AG04449 (cell line): Measurements from ENCODE around the gene PDE11A.

Source experiments
- CTCF ChIA-PET: fragments of 350-600 bp; formaldehyde crosslinking; extraction: SDS; loops from one replicate; lab custom pipeline; 2021; ENCODE audit warnings: antibody characterized with exemption; lab: Yijun Ruan, JAX
- POLR2A ChIA-PET: fragments of 400-600, 350-600 bp; formaldehyde crosslinking; extraction: SDS; loops from one replicate; lab custom pipeline; 2020; ENCODE audit warnings: antibody characterized with exemption, inconsistent platforms; lab: Yijun Ruan, JAX
- DNase-seq: peaks from one replicate; pipeline ENCODE4 v3.0.0-alpha.2; 2010; ENCODE audit warnings: low read depth, low spot score
- H3K4me3 ChIP-seq: 2 replicates; pipeline ENCODE4 v1.5.1; 2011; ENCODE audit warnings: low read depth, mild to moderate bottlenecking, control low read depth, low read length
- TF ChIP-seq, protein P1 (sequence below): IDR thresholded peaks from one replicate; pipeline ENCODE4 v1.5.1; 2011; ENCODE audit warnings: mild to moderate bottlenecking, moderate library complexity, low read length, control low read depth, inconsistent platforms; ENCODE audit not compliant: insufficient read depth; ENCODE audit errors: missing control alignments

Gene PDE11A

DNA sequence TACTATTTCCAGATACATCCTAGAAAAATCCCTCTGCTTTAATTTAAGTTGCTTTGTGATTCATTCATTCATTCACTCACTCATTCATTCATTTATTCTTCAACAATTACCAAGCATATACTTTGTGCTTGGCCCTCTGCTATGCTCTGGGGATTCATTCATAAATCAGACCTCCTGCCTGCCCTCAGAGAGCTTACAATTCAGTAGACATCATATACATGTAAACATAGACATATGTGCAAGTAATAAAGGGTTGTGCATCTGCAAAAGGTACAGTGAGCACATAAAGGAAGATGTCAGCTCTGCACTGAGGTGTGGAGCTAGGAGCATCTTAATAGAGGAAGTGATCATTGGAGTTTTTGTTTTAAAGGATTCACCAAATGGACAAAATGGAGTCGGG lies 490.6 kb downstream of the PDE11A start:
- no peak for DNase-seq
- ChIA-PET POLR2A (no interaction called here), CTCF (interaction anchor here (2.2 kb wide), 1 partner anchor 23 kb away, joined by 8 read pairs; no protein-coding TSS in a partner anchor)
- TF ChIP-seq, protein P1, sequence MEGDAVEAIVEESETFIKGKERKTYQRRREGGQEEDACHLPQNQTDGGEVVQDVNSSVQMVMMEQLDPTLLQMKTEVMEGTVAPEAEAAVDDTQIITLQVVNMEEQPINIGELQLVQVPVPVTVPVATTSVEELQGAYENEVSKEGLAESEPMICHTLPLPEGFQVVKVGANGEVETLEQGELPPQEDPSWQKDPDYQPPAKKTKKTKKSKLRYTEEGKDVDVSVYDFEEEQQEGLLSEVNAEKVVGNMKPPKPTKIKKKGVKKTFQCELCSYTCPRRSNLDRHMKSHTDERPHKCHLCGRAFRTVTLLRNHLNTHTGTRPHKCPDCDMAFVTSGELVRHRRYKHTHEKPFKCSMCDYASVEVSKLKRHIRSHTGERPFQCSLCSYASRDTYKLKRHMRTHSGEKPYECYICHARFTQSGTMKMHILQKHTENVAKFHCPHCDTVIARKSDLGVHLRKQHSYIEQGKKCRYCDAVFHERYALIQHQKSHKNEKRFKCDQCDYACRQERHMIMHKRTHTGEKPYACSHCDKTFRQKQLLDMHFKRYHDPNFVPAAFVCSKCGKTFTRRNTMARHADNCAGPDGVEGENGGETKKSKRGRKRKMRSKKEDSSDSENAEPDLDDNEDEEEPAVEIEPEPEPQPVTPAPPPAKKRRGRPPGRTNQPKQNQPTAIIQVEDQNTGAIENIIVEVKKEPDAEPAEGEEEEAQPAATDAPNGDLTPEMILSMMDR, result no peak
- H3K4me3 ChIP-seq, result no peak overlapping the region

DNA sequence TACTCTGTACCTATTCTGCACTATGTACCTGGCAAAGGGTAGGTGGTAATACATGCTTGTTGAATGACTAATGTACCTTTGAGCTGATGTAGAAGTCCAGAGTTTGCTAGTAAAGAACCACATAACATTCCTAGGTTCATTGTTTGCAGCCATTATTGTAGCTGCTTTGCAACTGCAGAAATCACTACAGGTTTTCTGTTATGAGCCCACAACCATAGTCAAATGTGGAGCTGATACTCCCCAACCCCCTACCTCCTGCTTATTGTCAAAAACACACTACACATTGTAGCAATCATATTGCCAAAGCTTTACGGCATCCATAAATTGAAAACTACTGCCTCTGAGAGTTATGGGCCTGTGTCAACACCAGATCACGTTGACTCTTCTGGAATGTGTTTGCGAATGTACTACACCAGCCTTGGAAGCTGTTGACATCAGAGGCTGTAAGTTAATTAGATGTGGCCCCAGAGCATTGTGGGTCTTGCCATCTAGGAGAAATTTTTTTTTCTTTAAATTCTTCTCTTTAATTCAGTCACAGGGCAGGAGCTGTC lies 493.0 kb downstream of the PDE11A start:
- H3K4me3 ChIP-seq, result no peak overlapping the region
- TF ChIP-seq, protein P1, result no peak
- DNase-seq, result no peak
- ChIA-PET CTCF (interaction anchor here (0.8 kb wide), 1 partner anchor 17 kb away, joined by 3 read pairs; no protein-coding TSS in a partner anchor), POLR2A (no interaction called here)

DNA sequence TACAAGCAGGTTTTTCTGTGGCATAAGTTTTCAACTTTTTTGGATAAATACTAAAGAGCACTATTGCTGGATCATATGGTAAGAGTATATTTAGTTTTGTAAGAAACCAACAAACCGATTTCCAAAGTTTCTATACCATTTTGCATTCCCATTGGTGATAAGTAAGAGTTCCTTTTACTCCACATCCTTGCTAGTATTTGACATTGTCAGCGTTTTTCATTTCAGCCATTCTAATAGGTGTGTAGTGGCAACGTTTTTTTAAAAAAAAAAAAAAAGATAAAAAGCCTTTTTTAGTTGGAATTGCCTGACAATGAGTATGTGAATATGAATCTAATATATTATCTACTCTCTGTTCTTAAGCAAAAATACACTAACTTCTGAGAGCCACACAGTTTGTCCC lies 494.1 kb downstream of the PDE11A start:
- CTCF ChIA-PET, result no interaction called here

DNA sequence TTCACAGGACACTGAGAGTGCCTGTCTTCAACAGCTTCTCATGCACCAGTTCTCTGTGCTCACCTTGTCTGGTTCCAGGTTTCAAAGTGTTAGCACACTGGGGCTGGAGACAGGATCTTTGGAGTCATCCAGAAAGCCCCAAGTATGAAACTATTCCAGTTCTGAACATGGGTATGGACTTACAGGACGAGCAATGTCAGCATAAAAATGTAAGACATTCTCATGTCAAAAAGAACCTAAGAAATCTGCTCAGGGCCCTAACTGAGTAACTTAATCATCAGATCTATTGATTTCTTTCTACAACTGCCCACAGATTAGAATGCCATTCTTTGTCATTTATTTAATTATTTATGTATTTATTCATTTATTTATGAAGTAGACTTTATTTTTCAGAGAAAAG lies 495.5 kb downstream of the PDE11A start:
- CTCF ChIA-PET, result interaction anchor here (1.7 kb wide), 1 partner anchor 27 kb away, joined by 9 read pairs; no protein-coding TSS in a partner anchor
- DNase-seq, result no peak
- H3K4me3 ChIP-seq, result no peak overlapping the region
- POLR2A ChIA-PET, result no interaction called here
- TF ChIP-seq, protein P1, result no peak

More for the DNA sequence above, 494.1 kb downstream of the PDE11A start:
- POLR2A ChIA-PET, result no interaction called here
- no peak overlapping the region for H3K4me3 ChIP-seq
- TF ChIP-seq, protein P1, result no peak
- no peak for DNase-seq

DNA sequence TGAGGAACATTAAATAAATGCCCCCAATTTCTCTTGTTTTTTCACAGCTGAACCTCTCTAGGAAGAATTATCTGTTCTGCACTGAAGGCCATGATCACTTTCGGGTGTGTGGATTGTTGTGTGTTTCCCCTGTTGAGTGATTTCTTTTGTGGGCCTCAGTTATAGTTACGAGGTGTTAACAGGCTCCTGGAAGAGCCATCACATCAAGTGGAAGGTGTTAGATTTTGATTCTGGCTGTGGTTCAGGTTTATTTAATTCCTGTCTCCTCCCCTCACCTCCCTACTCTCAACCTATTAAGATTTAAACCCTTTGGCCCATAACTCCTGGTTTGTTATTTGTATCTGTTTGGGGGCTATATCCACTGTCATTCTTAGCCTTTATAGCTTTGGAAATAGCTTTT lies 497.2 kb downstream of the PDE11A start:
- no peak for DNase-seq
- CTCF ChIA-PET, result no interaction called here
- TF ChIP-seq, protein P1, result no peak
- H3K4me3 ChIP-seq, result no peak overlapping the region
- POLR2A ChIA-PET, result no interaction called here

DNA sequence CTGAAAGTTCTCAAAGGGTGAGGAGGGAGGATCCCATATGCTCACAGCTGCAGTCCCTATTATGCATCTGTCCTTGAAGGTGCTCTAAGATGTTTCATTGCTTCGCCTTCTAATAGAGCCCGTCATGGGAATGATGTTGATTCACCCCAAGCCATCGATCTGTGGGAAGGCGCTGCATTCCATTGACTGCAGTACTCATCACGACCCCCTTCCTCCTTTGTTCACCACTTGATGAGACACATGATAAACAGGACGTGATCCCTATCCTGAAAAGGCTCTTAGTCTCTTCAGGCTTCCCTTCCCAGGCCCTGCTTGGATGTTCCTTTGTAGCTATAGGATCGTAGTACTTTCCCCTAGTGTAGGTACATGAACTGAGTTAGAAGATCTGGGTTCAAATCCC lies 498.2 kb downstream of the PDE11A start:
- TF ChIP-seq, protein P1, result no peak
- POLR2A ChIA-PET, result interaction anchor here (0.6 kb wide), 1 partner anchor 166 kb away, joined by 4 read pairs; no protein-coding TSS in a partner anchor
- CTCF ChIA-PET, result interaction anchor here (1.7 kb wide), 1 partner anchor 30 kb away, joined by 8 read pairs; no protein-coding TSS in a partner anchor
- H3K4me3 ChIP-seq, result no peak overlapping the region
- DNase-seq, result no peak
